Measurements from ENCODE around the gene ELN.

Gene ELN

GRCh38 chr7:74068378-74069085 is 40.6 kb downstream of the ELN start:
- TF ChIP-seq CTCF (IDR thresholded peaks at IDR 0.05; ENCODE audit: insufficient read depth, low read depth, low read length, missing control alignments) = no peak
- no peak for DNase-seq (ENCODE audit: low read depth)

GRCh38 chr7:74069086-74069541 is 41.1 kb downstream of the ELN start:
- no peak for TF ChIP-seq CTCF (IDR thresholded peaks at IDR 0.05; ENCODE audit: insufficient read depth, low read depth, low read length, missing control alignments)
- no peak for DNase-seq (ENCODE audit: low read depth)
- H3K4me3 ChIP-seq (ENCODE audit: low read length) = no peak overlapping the region

More at GRCh38 chr7:74068378-74069085, 40.6 kb downstream of the ELN start:
- H3K4me3 ChIP-seq (ENCODE audit: low read length) = no peak overlapping the region

GRCh38 chr7:74069790-74070618 is 42.0 kb downstream of the ELN start:
- DNase-seq (ENCODE audit: low read depth) = no peak
- H3K4me3 ChIP-seq (ENCODE audit: low read length) = no peak overlapping the region
- TF ChIP-seq CTCF (IDR thresholded peaks at IDR 0.05; ENCODE audit: insufficient read depth, low read depth, low read length, missing control alignments) = no peak

GRCh38 chr7:74070619-74070921 is 42.6 kb downstream of the ELN start:
- H3K4me3 ChIP-seq (ENCODE audit: low read length) = no peak overlapping the region
- TF ChIP-seq CTCF (IDR thresholded peaks at IDR 0.05; ENCODE audit: insufficient read depth, low read depth, low read length, missing control alignments) = no peak
- no peak for DNase-seq (ENCODE audit: low read depth)

GRCh38 chr7:74071121-74071520 is 43.1 kb downstream of the ELN start:
- no peak for TF ChIP-seq CTCF (IDR thresholded peaks at IDR 0.05; ENCODE audit: insufficient read depth, low read depth, low read length, missing control alignments)
- no peak overlapping the region for H3K4me3 ChIP-seq (ENCODE audit: low read length)
- no peak for DNase-seq (ENCODE audit: low read depth)

- TF ChIP-seq CTCF (IDR thresholded peaks at IDR 0.05; ENCODE audit: insufficient read depth, low read depth, low read length, missing control alignments) = no peak
- DNase-seq (ENCODE audit: low read depth) = no peak
- no peak overlapping the region for H3K4me3 ChIP-seq (ENCODE audit: low read length)
Measured at GRCh38 chr7:74074770-74075169, 46.8 kb downstream of the ELN start.

All from epithelial cell of esophagus (primary cell).